ENCODE measurements around the gene CRAMP1. TPM values are rescaled to one million over a fixed set of nuclear protein-coding genes. Genes with fewer than 3 reads are reported as not detected.
A peak's percentile ranks its signal among the peaks of the same experiment; 100 is the strongest.
"Not testable (repeated sequence)": the region's sequence is repeated elsewhere in the genome, so short reads cannot be mapped to it uniquely, and the experiment has no call there.

CRAMP1 gene
- total RNA-seq, 2 donors from 2014 or later, result 12.7 to 36.0 TPM

DNA sequence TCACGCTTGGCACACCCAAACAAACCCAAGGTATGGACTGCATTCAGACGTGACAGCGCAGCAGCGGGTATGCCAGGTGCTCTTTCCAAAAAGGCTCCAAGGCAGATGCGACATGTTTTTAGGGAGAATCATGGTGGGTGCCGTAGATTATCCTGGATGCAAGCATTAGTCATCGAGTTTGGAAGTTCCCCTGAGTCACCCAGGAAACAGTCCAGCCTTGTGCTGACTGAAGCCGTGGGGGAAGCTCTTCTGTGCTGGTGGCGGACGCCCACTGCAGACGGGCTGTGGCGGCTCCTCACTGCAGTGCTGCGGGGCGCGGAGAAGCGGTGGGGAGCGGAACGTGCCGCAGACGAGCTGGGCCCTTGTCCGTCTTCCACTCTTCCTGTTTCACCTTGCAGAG is 79.8 kb downstream of the CRAMP1 start:
- H3K27ac ChIP-seq, result peak overlapping the region in 1 of 2 donors; percentile 30
- peaks cover 18% of the 10 kb centered on the region for H3K4me1 ChIP-seq (replicated peaks)
- intact Hi-C loops (cut with DNase I), result no loop called here
- no peak for DNase-seq (ENCODE audit: low spot score)
- no peaks in the 10 kb centered on the region for H3K27me3 ChIP-seq (replicated peaks; ENCODE audit: insufficient read depth)
- H3K9me3 ChIP-seq, result no peaks in the 10 kb centered on the region
- WGBS, result 91% methylated on average over 21 of the region's 21 CpGs
- no peak for TF ChIP-seq POLR2A (IDR thresholded peaks at IDR 0.05)
- TF ChIP-seq, protein P1, sequence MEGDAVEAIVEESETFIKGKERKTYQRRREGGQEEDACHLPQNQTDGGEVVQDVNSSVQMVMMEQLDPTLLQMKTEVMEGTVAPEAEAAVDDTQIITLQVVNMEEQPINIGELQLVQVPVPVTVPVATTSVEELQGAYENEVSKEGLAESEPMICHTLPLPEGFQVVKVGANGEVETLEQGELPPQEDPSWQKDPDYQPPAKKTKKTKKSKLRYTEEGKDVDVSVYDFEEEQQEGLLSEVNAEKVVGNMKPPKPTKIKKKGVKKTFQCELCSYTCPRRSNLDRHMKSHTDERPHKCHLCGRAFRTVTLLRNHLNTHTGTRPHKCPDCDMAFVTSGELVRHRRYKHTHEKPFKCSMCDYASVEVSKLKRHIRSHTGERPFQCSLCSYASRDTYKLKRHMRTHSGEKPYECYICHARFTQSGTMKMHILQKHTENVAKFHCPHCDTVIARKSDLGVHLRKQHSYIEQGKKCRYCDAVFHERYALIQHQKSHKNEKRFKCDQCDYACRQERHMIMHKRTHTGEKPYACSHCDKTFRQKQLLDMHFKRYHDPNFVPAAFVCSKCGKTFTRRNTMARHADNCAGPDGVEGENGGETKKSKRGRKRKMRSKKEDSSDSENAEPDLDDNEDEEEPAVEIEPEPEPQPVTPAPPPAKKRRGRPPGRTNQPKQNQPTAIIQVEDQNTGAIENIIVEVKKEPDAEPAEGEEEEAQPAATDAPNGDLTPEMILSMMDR (IDR thresholded peaks at IDR 0.05), result no peak
- TF ChIP-seq POLR2AphosphoS5 (IDR thresholded peaks at IDR 0.05), result no peak
- no peak overlapping the region for H3K4me3 ChIP-seq
- H3K36me3 ChIP-seq, result peaks cover 0 to 17% of the 10 kb centered on the region in 2 donors

DNA sequence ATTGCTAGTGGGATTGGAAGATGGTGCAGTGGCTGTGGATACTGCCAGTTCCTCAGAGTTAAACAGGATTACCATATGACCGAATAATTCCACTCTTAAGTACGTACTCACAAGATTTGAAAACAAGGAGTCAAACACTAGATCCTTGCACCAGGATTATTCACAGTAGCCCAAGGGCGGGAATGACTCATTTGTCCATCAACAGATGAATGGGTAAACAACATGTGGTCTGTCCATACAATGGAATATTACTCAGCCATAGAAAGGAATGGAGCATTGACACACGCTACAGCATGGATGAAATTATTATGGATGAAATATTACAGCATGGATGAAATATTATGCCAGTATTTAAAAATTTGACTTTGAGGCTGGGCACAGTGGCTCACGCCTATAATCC is 84.7 kb downstream of the CRAMP1 start:
- Histone ChIP-seq H3K27me3 (replicated peaks; ENCODE audit: insufficient read depth) (no peaks in the 10 kb centered on the region), H3K27ac (no peak overlapping the region), H3K4me3 (no peak overlapping the region), H3K36me3 (peaks cover 0 to 10% of the 10 kb centered on the region in 2 donors), H3K9me3 (no peaks in the 10 kb centered on the region), H3K4me1 (replicated peaks) (peaks cover 8% of the 10 kb centered on the region)
- 95% methylated on average over 5 of the region's 5 CpGs for WGBS
- TF ChIP-seq POLR2A (IDR thresholded peaks at IDR 0.05) (no peak), POLR2AphosphoS5 (IDR thresholded peaks at IDR 0.05) (no peak)
- TF ChIP-seq, protein P1 (IDR thresholded peaks at IDR 0.05), result no peak
- intact Hi-C loops (cut with DNase I), result no loop called here
- no peak for DNase-seq (ENCODE audit: low spot score)

DNA sequence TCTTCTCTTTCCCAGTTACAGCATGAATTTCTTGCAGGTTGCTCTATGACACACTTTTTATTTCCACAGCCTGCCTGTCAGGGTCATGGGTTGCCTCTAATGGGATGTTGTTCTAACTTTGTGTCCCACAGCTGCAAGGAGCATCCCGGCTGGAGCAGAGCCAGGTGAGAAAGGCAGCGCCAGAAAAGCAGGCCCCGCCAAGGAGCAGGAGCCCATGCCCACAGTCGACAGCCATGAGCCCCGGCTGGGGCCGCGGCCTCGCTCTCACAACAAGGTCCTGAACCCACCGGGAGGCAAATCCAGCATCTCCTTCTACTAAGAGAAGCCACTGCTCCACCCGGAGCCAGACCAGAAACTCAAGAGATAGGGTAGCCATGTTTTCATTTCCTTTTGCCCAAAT is 86.5 kb downstream of the CRAMP1 start:
- no peak overlapping the region for H3K4me3 ChIP-seq
- TF ChIP-seq, protein P1 (IDR thresholded peaks at IDR 0.05), result no peak
- TF ChIP-seq POLR2AphosphoS5 (IDR thresholded peaks at IDR 0.05) (no peak), POLR2A (IDR thresholded peaks at IDR 0.05) (no peak)
- intact Hi-C loops (cut with DNase I), result no loop called here
- 90% methylated on average over 10 of the region's 10 CpGs for WGBS
- H3K27ac ChIP-seq, result no peak overlapping the region
- no peaks in the 10 kb centered on the region for H3K27me3 ChIP-seq (replicated peaks; ENCODE audit: insufficient read depth)
- H3K36me3 ChIP-seq, result peaks cover 0 to 4% of the 10 kb centered on the region in 2 donors
- no peaks in the 10 kb centered on the region for H3K9me3 ChIP-seq
- H3K4me1 ChIP-seq (replicated peaks), result peaks cover 8% of the 10 kb centered on the region
- DNase-seq (ENCODE audit: low spot score), result no peak

DNA sequence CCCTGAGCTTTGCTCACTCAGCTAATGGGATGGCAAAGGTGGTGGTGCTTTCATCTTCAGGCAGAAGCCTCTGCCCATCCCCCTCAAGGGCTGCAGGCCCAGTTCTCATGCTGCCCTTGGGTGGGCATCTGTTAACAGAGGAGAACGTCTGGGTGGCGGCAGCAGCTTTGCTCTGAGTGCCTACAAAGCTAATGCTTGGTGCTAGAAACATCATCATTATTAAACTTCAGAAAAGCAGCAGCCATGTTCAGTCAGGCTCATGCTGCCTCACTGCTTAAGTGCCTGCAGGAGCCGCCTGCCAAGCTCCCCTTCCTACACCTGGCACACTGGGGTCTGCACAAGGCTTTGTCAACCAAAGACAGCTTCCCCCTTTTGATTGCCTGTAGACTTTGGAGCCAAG is 88.1 kb downstream of the CRAMP1 start:
- Histone ChIP-seq H3K36me3 (no peaks in the 10 kb centered on the region), H3K27ac (peak overlapping the region; percentile 32 to 88), H3K4me1 (replicated peaks) (peaks cover 14% of the 10 kb centered on the region), H3K4me3 (no peak overlapping the region), H3K9me3 (no peaks in the 10 kb centered on the region), H3K27me3 (replicated peaks; ENCODE audit: insufficient read depth) (no peaks in the 10 kb centered on the region)
- WGBS, result 68% methylated on average over 3 of the region's 3 CpGs
- TF ChIP-seq POLR2AphosphoS5 (IDR thresholded peaks at IDR 0.05) (no peak), POLR2A (IDR thresholded peaks at IDR 0.05) (no peak)
- TF ChIP-seq, protein P1 (IDR thresholded peaks at IDR 0.05), result no peak
- no peak for DNase-seq (ENCODE audit: low spot score)
- intact Hi-C loops (cut with DNase I), result loop anchor here (10.0 kb wide), 1 partner anchor 85 kb away; the partner anchor contains the start of genes CRAMP1 and IFT140

DNA sequence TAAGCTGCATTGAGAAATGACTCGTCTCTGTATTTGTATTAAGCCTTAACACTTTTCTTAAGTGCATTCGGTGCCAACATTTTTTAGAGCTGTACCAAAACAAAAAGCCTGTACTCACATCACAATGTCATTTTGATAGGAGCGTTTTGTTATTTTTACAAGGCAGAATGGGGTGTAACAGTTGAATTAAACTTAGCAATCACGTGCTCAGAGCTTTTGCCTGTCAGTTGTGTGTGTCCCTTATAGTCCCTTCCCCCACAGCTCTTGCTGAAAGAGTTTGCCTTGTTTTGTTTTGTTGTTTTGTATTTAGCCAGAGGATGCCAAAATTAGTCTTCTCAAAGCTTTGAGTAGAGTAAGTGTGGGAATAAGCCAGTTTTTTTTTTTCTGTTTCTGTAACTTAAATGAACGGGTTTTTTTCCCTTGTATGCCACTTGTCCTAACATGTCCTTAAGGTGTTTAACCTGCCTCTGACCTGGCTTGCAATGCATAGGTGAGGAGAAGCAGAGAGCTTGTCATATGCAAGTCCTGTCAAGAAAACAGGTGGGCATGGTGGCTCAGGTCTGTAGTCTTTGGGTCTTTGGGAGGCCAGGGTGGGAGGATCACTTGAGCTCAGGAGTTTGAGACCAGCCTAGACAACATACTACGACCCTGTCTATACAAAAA is 89.2 kb downstream of the CRAMP1 start:
- 29% methylated on average over 6 of the region's 6 CpGs for WGBS
- TF ChIP-seq POLR2A (IDR thresholded peaks at IDR 0.05), result no peak
- TF ChIP-seq, protein P1 (IDR thresholded peaks at IDR 0.05), result no peak
- peak; percentile 67 for TF ChIP-seq POLR2AphosphoS5 (IDR thresholded peaks at IDR 0.05)
- Histone ChIP-seq H3K27ac (peak overlapping the region; percentile 32 to 88), H3K4me3 (no peak overlapping the region), H3K27me3 (replicated peaks; ENCODE audit: insufficient read depth) (no peaks in the 10 kb centered on the region), H3K36me3 (no peaks in the 10 kb centered on the region), H3K4me1 (replicated peaks) (peaks cover 14% of the 10 kb centered on the region), H3K9me3 (no peaks in the 10 kb centered on the region)
- no peak for DNase-seq (ENCODE audit: low spot score)
- intact Hi-C loops (cut with DNase I), result loop anchor here (10.0 kb wide), 1 partner anchor 87 kb away; the partner anchor contains the start of genes CRAMP1 and IFT140

DNA sequence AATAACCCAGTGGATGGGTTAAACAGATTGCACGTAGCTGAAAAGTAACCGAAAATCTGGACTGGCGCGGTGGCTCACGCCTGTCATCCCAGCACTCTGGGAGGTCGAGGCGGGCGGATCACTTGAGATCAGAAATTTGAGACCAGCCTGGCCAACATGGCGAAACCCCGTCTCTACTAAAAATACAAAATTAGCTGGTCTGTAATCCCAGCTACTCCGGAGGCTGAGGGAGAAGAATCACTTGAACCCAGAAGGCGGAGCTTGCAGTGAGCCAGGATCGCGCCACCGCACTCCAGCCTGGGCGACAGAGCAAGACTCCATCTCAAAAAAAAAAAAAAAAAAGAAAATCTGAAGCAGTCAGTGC is 93.1 kb downstream of the CRAMP1 start:
- not testable (repeated sequence) for DNase-seq (ENCODE audit: low spot score); H3K9me3 ChIP-seq; H3K36me3 ChIP-seq; H3K27me3 ChIP-seq (replicated peaks; ENCODE audit: insufficient read depth)
- Histone ChIP-seq H3K4me3 (peak overlapping the region; percentile 47 to 87), H3K27ac (peak overlapping the region; percentile 80 to 88), H3K4me1 (replicated peaks) (peaks cover 21% of the 10 kb centered on the region)
- under 1% methylated on average over 16 of the region's 16 CpGs for WGBS
- intact Hi-C loops (cut with DNase I), result loop anchor here (10.0 kb wide), 1 partner anchor 91 kb away; the partner anchor contains the start of genes CRAMP1 and IFT140

Data from prostate gland (tissue), 2 donors.